Tibial nerve (tissue), 4 donors: ENCODE measurements around the gene RGS1. TPM values are rescaled to one million over a fixed set of nuclear protein-coding genes. Genes with fewer than 3 reads are reported as not detected.

ENCODE experiments used
- DNase-seq, 2 donors: peaks; one replicate each; pipeline ENCODE4 v3.0.0-alpha.2; 2019; ENCODE audit warnings: low spot score in 2 of 2
- H3K27ac ChIP-seq, 4 donors: fragments of 200-600 bp; sonication (generic) in 3 of 4; one replicate each; pipeline ENCODE4 v1.5.1; 2017 to 2019; ENCODE audit warnings: mild to moderate bottlenecking in 1 of 4
- H3K27me3 ChIP-seq, 2 donors: fragments of 200-600 bp; sonication (generic) in 1 of 2; one replicate each; pipeline versions ENCODE4 v1.5.1 to v1.6.0; 2017 to 2019
- H3K36me3 ChIP-seq, 3 donors: fragments of 200-600 bp; sonication (generic); one replicate each; pipeline ENCODE4 v1.5.1; 2018 to 2019
- H3K4me1 ChIP-seq, 4 donors: fragments of 200-600 bp; sonication (generic) in 3 of 4; one replicate each; pipeline ENCODE4 v1.5.1; 2017 to 2019
- H3K4me3 ChIP-seq, 4 donors: fragments of 200-600 bp; sonication (generic) in 3 of 4; one replicate each; pipeline ENCODE4 v1.5.1; 2017 to 2019; ENCODE audit warnings: mild to moderate bottlenecking in 1 of 4, moderate library complexity in 1 of 4
- H3K9me3 ChIP-seq, 4 donors: fragments of 200-600 bp; sonication (generic) in 3 of 4; one replicate each; pipeline ENCODE4 v1.5.1; 2017 to 2019
- EP300 ChIP-seq, 2 donors: sonication (generic); formaldehyde crosslinking; IDR thresholded peaks; one replicate each; pipeline ENCODE4 v1.6.1; 2017; ENCODE audit warnings: antibody characterized with exemption in 2 of 2, mild to moderate bottlenecking in 1 of 2
- POLR2A ChIP-seq, 2 donors: fragments of 450-650 bp; IDR thresholded peaks; one replicate each; pipeline ENCODE4 v1.6.1; 2017; ENCODE audit warnings: antibody characterized with exemption in 2 of 2, mild to moderate bottlenecking in 2 of 2, moderate library complexity in 2 of 2
- WGBS, 2 donors: methylation state at CpG; one replicate each; pipeline ENCODE4 v1.1.5; 2018; 5-methylcytosine and 5-hydroxymethylcytosine counted together
- total RNA-seq, 4 donors: library from RNA; depleted of rRNA; stranded (reverse); fragments of >200 nt; gene quantifications; one replicate each; pipeline ENCODE4 v1.1.0, GENCODE V29; 2016
- TF ChIP-seq, protein P1 (sequence below), 5 experiments: fragments of 200-600 bp in 3 of 5; fragments of 450-650 bp in 2 of 5; sonication (generic) in 3 of 5; IDR thresholded peaks; one replicate each; pipeline ENCODE4 v1.5.1; 2016 to 2019; ENCODE audit warnings: antibody characterized with exemption in 5 of 5, mild to moderate bottlenecking in 3 of 5, moderate library complexity in 2 of 5

Gene RGS1
- total RNA-seq, 4 donors from 2014 or later = 142 to 489 (median 195) TPM

DNA sequence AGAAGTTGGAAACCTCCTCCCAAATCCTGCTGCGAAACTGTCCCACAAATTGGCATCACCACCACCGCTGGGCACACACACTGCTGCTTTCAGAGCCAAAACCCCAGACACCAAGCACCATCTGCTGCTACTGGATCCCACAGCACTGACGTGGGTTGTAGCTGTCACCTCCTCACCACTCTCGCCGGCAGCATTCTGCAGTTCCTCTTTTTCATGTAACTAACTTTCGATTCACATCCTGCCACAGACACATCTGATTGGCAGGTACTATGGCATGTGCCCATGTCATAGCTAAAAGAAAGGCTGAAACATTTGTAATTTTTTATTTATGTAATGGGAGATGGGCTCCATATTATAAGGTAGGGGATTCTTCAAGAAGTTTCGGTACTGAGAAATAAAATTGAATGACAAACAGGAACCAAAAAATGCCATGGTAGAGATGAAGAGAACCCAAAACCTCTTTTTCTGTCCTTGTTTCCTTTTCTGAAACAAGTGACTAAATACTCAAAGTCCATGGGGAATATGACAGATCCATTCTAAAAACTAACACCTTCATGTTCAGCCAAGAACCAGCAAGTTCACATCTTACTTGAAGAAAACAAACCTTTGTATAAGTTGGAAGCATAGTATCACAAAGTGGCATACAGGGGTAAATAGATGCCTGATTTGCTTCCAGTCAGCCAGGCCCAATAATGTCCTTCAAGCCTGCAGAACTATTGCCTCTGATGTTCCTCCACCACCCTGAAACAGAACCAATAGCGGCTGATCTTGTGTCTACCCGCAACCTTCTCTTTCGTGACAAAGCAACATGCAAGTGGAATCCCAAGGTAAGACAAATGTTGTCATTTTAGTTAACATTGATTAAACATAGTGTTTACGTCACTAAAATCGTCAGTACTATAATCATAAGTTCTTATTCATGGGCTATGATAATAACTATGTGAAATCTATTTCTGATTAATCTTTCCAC is 33.8 kb downstream of the RGS1 start:
- 78 to 79% methylated on average over 12 of the region's 12 CpGs for WGBS, 2 donors
- TF ChIP-seq EP300 (IDR thresholded peaks at IDR 0.05) = peak in 1 of 2 donors; percentile 50
- TF ChIP-seq, protein P1, sequence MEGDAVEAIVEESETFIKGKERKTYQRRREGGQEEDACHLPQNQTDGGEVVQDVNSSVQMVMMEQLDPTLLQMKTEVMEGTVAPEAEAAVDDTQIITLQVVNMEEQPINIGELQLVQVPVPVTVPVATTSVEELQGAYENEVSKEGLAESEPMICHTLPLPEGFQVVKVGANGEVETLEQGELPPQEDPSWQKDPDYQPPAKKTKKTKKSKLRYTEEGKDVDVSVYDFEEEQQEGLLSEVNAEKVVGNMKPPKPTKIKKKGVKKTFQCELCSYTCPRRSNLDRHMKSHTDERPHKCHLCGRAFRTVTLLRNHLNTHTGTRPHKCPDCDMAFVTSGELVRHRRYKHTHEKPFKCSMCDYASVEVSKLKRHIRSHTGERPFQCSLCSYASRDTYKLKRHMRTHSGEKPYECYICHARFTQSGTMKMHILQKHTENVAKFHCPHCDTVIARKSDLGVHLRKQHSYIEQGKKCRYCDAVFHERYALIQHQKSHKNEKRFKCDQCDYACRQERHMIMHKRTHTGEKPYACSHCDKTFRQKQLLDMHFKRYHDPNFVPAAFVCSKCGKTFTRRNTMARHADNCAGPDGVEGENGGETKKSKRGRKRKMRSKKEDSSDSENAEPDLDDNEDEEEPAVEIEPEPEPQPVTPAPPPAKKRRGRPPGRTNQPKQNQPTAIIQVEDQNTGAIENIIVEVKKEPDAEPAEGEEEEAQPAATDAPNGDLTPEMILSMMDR (IDR thresholded peaks at IDR 0.05) = no peak
- no peaks in the 10 kb centered on the region for H3K36me3 ChIP-seq
- H3K27ac ChIP-seq = no peak overlapping the region
- H3K4me3 ChIP-seq = no peak overlapping the region
- no peaks in the 10 kb centered on the region for H3K9me3 ChIP-seq
- H3K27me3 ChIP-seq = no peaks in the 10 kb centered on the region
- peaks cover 0 to 5% (median 0%) of the 10 kb centered on the region in 4 donors for H3K4me1 ChIP-seq
- DNase-seq = peak; percentile 13 to 35

DNA sequence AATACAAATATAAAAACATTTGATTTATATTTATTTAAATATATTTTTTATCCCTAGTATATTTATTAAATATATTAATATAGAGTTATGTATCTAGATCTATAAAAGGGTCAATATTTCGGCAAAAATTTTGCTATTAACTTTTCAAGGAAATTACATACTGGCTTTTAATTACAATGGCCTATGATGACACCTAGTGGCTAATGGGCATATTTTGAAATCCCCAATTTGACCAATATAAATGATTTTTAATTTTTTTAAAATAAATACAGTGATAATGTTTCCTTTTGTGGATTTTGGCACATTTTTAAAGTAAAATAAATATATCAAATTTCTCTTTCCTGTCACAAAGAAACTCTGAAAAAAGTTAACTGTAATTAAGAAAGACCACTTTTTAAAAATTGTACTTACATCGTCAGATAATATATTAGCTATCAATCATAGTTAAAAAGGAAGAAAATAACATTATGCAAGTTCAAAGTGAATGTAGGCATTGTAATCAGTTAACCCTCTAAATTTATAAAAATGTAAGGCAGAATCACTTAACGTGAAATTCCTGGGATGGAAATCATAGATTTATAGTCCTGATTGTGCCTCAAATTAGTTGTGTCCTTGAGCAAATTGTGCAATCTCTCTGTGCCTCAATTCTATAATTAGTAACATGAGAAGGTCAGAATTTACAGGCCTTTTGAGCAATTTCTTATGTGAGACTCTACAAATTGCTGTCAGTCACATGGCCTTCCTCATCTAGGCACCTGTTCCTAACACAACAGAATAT is 34.7 kb downstream of the RGS1 start:
- H3K36me3 ChIP-seq = no peaks in the 10 kb centered on the region
- H3K4me1 ChIP-seq = peaks cover 0 to 5% (median 0%) of the 10 kb centered on the region in 4 donors
- H3K4me3 ChIP-seq = no peak overlapping the region
- DNase-seq = no peak
- no peaks in the 10 kb centered on the region for H3K9me3 ChIP-seq
- H3K27ac ChIP-seq = no peak overlapping the region
- 53 to 54% methylated on average over 3 of the region's 3 CpGs for WGBS, 2 donors
- no peaks in the 10 kb centered on the region for H3K27me3 ChIP-seq
- TF ChIP-seq POLR2A (IDR thresholded peaks at IDR 0.05) = no peak
- TF ChIP-seq, protein P1 (IDR thresholded peaks at IDR 0.05) = peak in 4 of 5 experiments; percentile 42 to 70 (median 54)
- no peak for TF ChIP-seq EP300 (IDR thresholded peaks at IDR 0.05)

DNA sequence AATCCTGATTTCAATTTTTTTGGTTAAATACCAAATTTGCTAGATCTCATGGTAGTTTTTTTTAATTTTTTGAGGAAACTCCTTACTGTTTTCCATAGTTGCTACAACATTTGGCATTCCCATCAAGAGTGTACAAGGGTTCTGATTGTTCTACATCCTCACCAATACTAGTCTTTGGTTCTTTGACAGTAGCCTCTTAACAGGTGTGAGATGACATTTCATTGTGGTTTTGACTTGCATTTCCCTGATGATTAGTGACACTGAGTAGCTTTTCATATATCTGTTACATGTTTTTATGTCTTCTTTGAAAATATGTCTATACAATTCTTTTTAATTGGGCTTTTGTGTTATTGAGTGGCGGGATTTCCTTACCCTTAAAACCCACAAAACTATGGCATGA is 39.5 kb downstream of the RGS1 start:
- 96 to 98% methylated on average over 1 of the region's 1 CpG for WGBS, 2 donors
- DNase-seq = no peak
- Histone ChIP-seq H3K27ac (no peak overlapping the region), H3K4me1 (peaks cover 0 to 5% (median 0%) of the 10 kb centered on the region in 4 donors), H3K9me3 (no peaks in the 10 kb centered on the region), H3K36me3 (no peaks in the 10 kb centered on the region), H3K27me3 (no peaks in the 10 kb centered on the region), H3K4me3 (no peak overlapping the region)
- TF ChIP-seq POLR2A (IDR thresholded peaks at IDR 0.05) = no peak
- TF ChIP-seq EP300 (IDR thresholded peaks at IDR 0.05) = no peak
- TF ChIP-seq, protein P1 (IDR thresholded peaks at IDR 0.05) = no peak

DNA sequence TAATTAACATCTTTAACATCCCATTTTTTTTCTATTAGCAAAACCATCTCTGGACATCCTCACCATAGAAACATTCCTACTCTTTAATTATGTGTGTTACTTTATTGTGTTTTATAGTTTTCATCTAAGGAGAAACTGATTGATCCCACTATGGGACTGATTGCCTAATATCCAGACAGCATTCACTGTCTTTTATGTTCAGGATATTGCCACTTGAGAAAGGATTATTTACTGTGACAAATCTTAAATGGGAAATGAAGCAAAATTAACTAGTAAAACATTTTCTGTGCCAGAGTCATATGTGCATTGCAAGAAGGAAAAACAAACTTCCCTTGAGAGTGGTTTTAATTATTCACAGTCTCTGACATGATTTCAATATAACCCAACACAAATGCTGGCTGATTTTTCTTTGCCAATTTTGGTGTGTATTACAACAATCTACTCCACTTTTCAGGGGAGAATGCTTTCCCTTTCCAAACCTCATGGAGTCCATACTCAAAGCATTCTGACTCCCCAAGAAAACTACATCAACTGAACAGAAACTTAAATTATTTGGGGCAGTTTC is 44.6 kb downstream of the RGS1 start:
- H3K27ac ChIP-seq = no peak overlapping the region

More for the DNA sequence above, 44.6 kb downstream of the RGS1 start:
- Histone ChIP-seq H3K36me3 (no peaks in the 10 kb centered on the region), H3K4me3 (no peak overlapping the region), H3K4me1 (no peaks in the 10 kb centered on the region), H3K9me3 (peaks cover 0 to 7% (median 0%) of the 10 kb centered on the region in 4 donors), H3K27me3 (no peaks in the 10 kb centered on the region)
- TF ChIP-seq, protein P1 (IDR thresholded peaks at IDR 0.05) = no peak
- TF ChIP-seq POLR2A (IDR thresholded peaks at IDR 0.05) = no peak
- no peak for DNase-seq
